Measurements from ENCODE around the gene NTF3. TPM values are rescaled to one million over a fixed set of nuclear protein-coding genes. Genes with fewer than 3 reads are reported as not detected.

NTF3 gene
- total and polyA plus RNA-seq, 7 donors: 0.16 to 0.62 (median 0.29) TPM

DNA sequence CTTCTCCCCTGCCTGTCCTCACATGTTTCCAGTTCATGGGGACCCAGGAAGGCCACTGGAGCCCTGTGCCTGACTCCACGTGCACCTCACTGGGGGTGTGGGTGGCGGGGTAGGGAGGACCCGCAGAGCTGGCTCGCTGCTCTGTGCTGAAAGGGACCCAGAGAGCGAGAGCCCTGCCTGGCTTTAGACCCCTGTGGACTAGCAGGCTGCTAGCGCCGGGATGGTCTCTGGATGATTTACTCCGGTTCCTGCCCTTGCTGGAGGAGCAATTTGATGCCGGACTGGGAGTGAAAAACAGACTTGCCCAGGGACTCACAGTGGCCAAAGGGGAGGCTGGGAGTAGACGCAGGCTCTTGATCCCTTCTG is 49.0 kb downstream of the NTF3 start:
- DNase-seq (no peak), ATAC-seq (no peak)
- H3K4me1 ChIP-seq: no peaks in the 10 kb centered on the region
- TF ChIP-seq, protein P1, sequence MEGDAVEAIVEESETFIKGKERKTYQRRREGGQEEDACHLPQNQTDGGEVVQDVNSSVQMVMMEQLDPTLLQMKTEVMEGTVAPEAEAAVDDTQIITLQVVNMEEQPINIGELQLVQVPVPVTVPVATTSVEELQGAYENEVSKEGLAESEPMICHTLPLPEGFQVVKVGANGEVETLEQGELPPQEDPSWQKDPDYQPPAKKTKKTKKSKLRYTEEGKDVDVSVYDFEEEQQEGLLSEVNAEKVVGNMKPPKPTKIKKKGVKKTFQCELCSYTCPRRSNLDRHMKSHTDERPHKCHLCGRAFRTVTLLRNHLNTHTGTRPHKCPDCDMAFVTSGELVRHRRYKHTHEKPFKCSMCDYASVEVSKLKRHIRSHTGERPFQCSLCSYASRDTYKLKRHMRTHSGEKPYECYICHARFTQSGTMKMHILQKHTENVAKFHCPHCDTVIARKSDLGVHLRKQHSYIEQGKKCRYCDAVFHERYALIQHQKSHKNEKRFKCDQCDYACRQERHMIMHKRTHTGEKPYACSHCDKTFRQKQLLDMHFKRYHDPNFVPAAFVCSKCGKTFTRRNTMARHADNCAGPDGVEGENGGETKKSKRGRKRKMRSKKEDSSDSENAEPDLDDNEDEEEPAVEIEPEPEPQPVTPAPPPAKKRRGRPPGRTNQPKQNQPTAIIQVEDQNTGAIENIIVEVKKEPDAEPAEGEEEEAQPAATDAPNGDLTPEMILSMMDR (IDR thresholded peaks at IDR 0.05): no peak
- no peaks in the 10 kb centered on the region for H3K36me3 ChIP-seq (ENCODE audit: insufficient read depth in 1 of 2, low read depth in 1 of 2)
- H3K27ac ChIP-seq: no peak overlapping the region
- no peak overlapping the region for H3K4me3 ChIP-seq
- peaks cover 0 to 4% (median 0%) of the 10 kb centered on the region in 3 donors for H3K27me3 ChIP-seq (ENCODE audit: insufficient read depth in 3 of 3, low read length in 2 of 3)
- no peaks in the 10 kb centered on the region for H3K9me3 ChIP-seq
- intact Hi-C loops (cut with DNase I): no loop called here
- WGBS, 3 donors: 47 to 54% (median 49%) methylated on average over 10 of the region's 10 CpGs

- TF ChIP-seq, protein P1 (IDR thresholded peaks at IDR 0.05): no peak
These were observed 49.7 kb downstream of the NTF3 start for GRCh38 chr12:5481645-5482044.

GRCh38 chr12:5484426-5484825 is 52.5 kb downstream of the NTF3 start:
- TF ChIP-seq, protein P1 (IDR thresholded peaks at IDR 0.05): no peak

More at GRCh38 chr12:5481645-5482044, 49.7 kb downstream of the NTF3 start:
- Histone ChIP-seq H3K27ac (no peak overlapping the region), H3K4me1 (no peaks in the 10 kb centered on the region), H3K27me3 (ENCODE audit: insufficient read depth in 3 of 3, low read length in 2 of 3) (peaks cover 0 to 4% (median 0%) of the 10 kb centered on the region in 3 donors), H3K36me3 (ENCODE audit: insufficient read depth in 1 of 2, low read depth in 1 of 2) (no peaks in the 10 kb centered on the region), H3K4me3 (no peak overlapping the region), H3K9me3 (no peaks in the 10 kb centered on the region)
- ATAC-seq: no peak
- WGBS, 3 donors: 97 to 98% (median 98%) methylated on average over 5 of the region's 5 CpGs
- DNase-seq: no peak
- intact Hi-C loops (cut with DNase I): no loop called here

GRCh38 chr12:5485454-5485853 is 53.5 kb downstream of the NTF3 start:
- TF ChIP-seq, protein P1 (IDR thresholded peaks at IDR 0.05): no peak
- DNase-seq (no peak), ATAC-seq (no peak)
- Histone ChIP-seq H3K9me3 (no peaks in the 10 kb centered on the region), H3K27ac (no peak overlapping the region), H3K4me3 (no peak overlapping the region), H3K36me3 (ENCODE audit: insufficient read depth in 1 of 2, low read depth in 1 of 2) (no peaks in the 10 kb centered on the region), H3K27me3 (ENCODE audit: insufficient read depth in 3 of 3, low read length in 2 of 3) (peaks cover 0 to 4% (median 0%) of the 10 kb centered on the region in 3 donors), H3K4me1 (no peaks in the 10 kb centered on the region)
- intact Hi-C loops (cut with DNase I): no loop called here
- 64 to 91% (median 86%) methylated on average over 4 of the region's 4 CpGs for WGBS, 3 donors

More at GRCh38 chr12:5484426-5484825, 52.5 kb downstream of the NTF3 start:
- ATAC-seq: no peak
- H3K27me3 ChIP-seq (ENCODE audit: insufficient read depth in 3 of 3, low read length in 2 of 3): peaks cover 0 to 4% (median 0%) of the 10 kb centered on the region in 3 donors
- H3K4me1 ChIP-seq: no peaks in the 10 kb centered on the region
- DNase-seq: no peak
- intact Hi-C loops (cut with DNase I): no loop called here
- 83 to 87% (median 84%) methylated on average over 6 of the region's 6 CpGs for WGBS, 3 donors
- no peaks in the 10 kb centered on the region for H3K9me3 ChIP-seq
- H3K36me3 ChIP-seq (ENCODE audit: insufficient read depth in 1 of 2, low read depth in 1 of 2): no peaks in the 10 kb centered on the region
- H3K27ac ChIP-seq: no peak overlapping the region
- H3K4me3 ChIP-seq: no peak overlapping the region

DNA sequence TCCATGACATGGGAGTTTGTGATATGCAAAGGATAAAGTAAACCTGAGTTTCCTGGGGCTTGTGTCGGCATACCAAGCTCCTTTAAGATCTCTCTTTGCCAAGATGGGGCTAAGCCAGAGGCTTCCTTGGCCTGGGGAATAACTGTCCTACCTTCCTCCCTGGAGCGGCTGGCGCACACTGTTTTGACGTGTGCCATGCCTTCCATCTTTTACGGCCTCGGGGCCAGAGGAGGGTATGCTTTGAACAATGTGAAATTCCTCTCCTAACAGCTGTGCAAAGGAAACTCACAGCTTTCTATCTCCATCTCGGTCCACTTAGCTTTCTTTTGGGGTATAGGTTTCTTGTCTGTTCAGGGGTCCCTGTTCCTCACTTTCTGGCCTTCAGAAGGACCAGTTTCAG is 55.2 kb downstream of the NTF3 start:
- no peak for ATAC-seq
- DNase-seq: no peak
- 68 to 81% (median 76%) methylated on average over 7 of the region's 7 CpGs for whole genome bisulfite sequencing, 3 donors

More for the DNA sequence above, 55.2 kb downstream of the NTF3 start:
- TF ChIP-seq, protein P1 (IDR thresholded peaks at IDR 0.05): no peak
- Histone ChIP-seq H3K4me3 (no peak overlapping the region), H3K4me1 (no peaks in the 10 kb centered on the region), H3K27ac (no peak overlapping the region), H3K9me3 (no peaks in the 10 kb centered on the region), H3K36me3 (ENCODE audit: insufficient read depth in 1 of 2, low read depth in 1 of 2) (no peaks in the 10 kb centered on the region), H3K27me3 (ENCODE audit: insufficient read depth in 3 of 3, low read length in 2 of 3) (peaks cover 0 to 4% (median 0%) of the 10 kb centered on the region in 3 donors)
- intact Hi-C loops (cut with DNase I): no loop called here

All from psoas muscle (tissue), 8 donors.